GM06990 (cell line): Measurements from ENCODE around the gene PDXDC1.
"Not testable (repeated sequence)": the region's sequence is repeated elsewhere in the genome, so short reads cannot be mapped to it uniquely, and the experiment has no call there.

Experiments used
- DNase-seq: peaks from one replicate; pipeline ENCODE4 v3.0.0-alpha.2; 2011; ENCODE audit not compliant: insufficient read length; ENCODE audit errors: extremely low read depth
- H3K27me3 ChIP-seq: replicated peaks from 2 replicates; pipeline ENCODE4 v1.6.0; 2011; ENCODE audit warnings: low read length; ENCODE audit not compliant: control insufficient read depth, insufficient read depth
- H3K36me3 ChIP-seq: 2 replicates; pipeline ENCODE4 v1.5.1; 2011; ENCODE audit warnings: low read length; ENCODE audit not compliant: control insufficient read depth, insufficient read depth
- H3K4me3 ChIP-seq: replicated peaks from 2 replicates; pipeline ENCODE4 v1.5.1; 2011; ENCODE audit warnings: low read depth, mild to moderate bottlenecking, control low read depth, low read length
- CTCF ChIP-seq: IDR thresholded peaks from 2 replicates; pipeline ENCODE4 v1.5.1; 2011; ENCODE audit warnings: low read length, control low read depth, mild to moderate bottlenecking, inconsistent platforms; ENCODE audit not compliant: insufficient read depth, poor library complexity, severe bottlenecking

The PDXDC1 gene

DNA sequence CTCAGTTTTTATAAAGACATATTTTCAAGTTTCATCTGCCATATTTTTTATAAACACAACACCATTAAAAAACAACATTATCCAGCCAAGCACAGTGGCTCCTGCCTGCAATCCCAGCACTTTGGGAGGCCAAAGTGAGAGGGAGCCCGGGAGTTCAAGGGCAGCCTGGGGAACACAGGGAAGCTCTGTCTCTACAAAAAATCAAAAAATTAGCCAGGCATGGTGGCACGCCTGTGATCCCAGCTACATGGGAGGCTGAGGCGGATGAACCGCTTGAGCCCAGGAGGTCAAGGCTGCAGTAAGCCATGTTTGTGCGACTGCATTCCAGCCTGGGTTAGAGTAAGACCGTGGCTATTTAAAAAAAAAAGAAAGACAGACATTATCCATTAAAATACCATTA, 98.3 kb downstream of the PDXDC1 start:
- DNase-seq = no peak
- Histone ChIP-seq H3K36me3 (peaks cover 10% of the 10 kb centered on the region), H3K4me3 (no peak overlapping the region), H3K27me3 (no peaks in the 10 kb centered on the region)
- no peak for TF ChIP-seq CTCF

GRCh38 chr16:15076161-15076560, 101.3 kb downstream of the PDXDC1 start:
- not testable (repeated sequence) for H3K4me3 ChIP-seq, DNase-seq, H3K27me3 ChIP-seq
- H3K36me3 ChIP-seq = peaks cover 10% of the 10 kb centered on the region

GRCh38 chr16:15080883-15081282, 106.1 kb downstream of the PDXDC1 start:
- H3K36me3 ChIP-seq, H3K4me3 ChIP-seq, DNase-seq, H3K27me3 ChIP-seq: not testable (repeated sequence)

DNA sequence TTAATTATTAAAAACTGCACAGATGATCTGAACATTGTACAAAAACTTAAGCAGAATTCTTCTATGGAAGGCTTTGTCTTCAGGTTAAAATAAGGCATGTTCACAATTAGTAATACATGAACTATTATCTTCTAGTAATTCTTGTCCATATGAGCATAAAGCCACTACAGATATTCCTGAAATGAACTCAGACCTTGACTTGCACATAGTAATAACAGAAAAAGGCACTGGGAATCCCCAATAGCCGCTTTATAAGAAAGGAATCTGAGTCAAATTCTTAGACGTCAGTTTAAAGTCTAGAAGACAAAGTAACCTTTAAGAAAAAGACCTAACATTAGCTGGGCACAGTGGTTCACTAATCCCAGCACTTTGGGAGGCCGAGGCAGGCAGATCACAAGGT, 108.0 kb downstream of the PDXDC1 start:
- not testable (repeated sequence) for DNase-seq, H3K27me3 ChIP-seq, H3K36me3 ChIP-seq, H3K4me3 ChIP-seq

DNA sequence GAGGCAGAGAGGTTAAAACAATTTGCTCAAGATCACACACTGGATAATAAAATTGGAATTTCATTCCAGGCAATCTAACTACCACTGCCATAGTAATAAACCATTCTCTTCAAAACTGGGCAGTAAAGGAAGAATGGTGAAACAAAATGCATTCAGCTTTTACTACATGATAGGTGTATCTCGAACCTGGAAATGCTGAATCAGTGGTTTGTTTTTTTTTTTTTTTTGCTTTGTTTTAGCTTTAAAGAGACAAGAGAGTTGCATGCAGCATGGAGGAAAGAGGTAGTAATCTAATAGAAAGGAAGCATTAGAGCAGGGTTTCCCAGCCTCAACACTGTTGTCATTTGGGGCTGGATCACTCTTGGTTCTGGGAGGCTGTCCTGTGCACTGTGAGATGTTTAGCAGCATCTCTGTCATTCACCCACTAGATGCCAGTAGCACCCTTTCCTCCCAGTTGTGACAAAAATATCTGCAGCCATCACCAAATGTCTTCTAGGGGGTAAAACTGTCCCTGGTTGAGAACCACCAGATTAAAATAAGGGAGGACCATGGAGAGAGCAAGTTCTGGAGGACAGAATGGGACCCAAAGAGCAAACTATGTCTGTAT, 115.9 kb downstream of the PDXDC1 start:
- not testable (repeated sequence) for DNase-seq

DNA sequence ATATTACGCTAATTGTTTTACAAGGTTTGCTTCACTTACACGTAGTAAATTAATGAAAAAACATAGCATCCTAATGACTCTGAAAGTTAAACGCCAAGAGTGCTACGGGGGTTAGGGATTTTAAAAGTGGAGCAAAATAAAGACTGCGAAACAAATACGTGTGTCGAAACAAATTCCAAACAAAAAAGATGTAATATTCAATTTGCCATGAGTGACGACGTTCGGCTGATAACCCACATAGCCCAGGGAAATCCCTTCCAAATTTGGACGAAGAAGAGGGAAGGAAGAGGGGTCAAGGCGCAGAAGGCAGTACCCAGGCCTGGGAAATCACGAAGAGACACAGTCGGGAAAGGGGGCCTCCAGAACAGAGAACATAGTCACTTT, 118.7 kb downstream of the PDXDC1 start:
- DNase-seq, H3K36me3 ChIP-seq, H3K27me3 ChIP-seq: not testable (repeated sequence)
- peak overlapping the region; percentile 78 for H3K4me3 ChIP-seq

More for the DNA sequence above, 115.9 kb downstream of the PDXDC1 start:
- H3K36me3 ChIP-seq, H3K4me3 ChIP-seq, H3K27me3 ChIP-seq: not testable (repeated sequence)

- H3K27me3 ChIP-seq, H3K36me3 ChIP-seq: not testable (repeated sequence)
- peak within 1 kb of the TSS; percentile 78 for H3K4me3 ChIP-seq
- peak; percentile 88 for DNase-seq
Observed at GRCh38 chr16:15093955-15094827, 119.4 kb downstream of the PDXDC1 start, which contains the start of gene RRN3. Gene RRN3, minus strand, starts transcription at chr16:15094272. Its CDS starts 39 bp downstream, at chr16:15094233.

DNA sequence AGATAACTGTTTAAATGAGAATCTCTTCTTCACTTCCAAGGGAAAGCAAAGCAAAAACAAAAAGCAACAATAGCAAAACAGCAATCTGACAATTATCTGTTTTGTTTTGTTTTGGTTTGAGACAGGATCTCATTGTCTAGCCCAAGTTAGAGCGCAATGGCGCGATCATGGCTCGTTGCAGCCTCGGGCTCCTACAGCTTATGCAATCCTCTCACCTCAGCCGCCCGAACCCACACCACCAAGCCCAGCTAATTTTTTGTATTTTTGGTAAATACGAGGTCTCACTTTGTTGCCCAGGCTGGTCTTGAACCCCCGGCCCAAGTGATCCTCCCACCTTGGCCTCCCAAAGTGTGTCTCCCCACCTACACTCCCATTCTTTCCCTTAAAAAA, 121.8 kb downstream of the PDXDC1 start:
- not testable (repeated sequence) for H3K36me3 ChIP-seq, H3K4me3 ChIP-seq, DNase-seq, H3K27me3 ChIP-seq

- H3K4me3 ChIP-seq, H3K27me3 ChIP-seq, DNase-seq, H3K36me3 ChIP-seq: not testable (repeated sequence)
Observed at GRCh38 chr16:15099366-15099909, 124.6 kb downstream of the PDXDC1 start.

DNA sequence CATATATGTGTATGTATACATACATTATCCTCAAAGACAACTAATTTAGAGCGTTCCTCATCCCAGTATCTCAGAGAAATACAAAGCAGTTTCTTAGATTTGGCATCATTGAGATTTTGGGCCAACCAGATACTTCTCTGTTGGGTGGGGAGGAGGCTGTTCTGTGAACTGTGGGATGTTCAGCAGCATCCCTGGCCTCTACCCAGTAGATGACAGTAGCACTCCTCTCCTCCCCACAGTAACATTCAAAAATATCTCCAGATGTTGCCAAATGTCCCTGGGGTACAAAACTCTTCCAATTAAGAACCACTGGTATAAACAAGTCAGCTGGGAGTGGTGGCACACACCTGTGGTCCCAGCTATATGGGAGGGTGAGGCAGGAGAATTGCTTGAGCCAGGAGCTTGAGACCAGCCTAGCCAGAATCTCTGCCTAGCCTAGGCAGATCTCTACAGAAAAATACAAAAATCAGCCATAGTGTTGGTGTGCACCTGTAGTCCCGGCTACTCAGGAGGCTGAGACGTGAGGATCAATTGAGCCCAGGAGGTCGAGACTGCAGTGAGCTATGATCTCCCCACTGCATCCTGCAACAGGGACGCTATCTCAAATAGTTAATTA, 125.7 kb downstream of the PDXDC1 start:
- not testable (repeated sequence) for H3K27me3 ChIP-seq, H3K4me3 ChIP-seq, DNase-seq, H3K36me3 ChIP-seq

DNA sequence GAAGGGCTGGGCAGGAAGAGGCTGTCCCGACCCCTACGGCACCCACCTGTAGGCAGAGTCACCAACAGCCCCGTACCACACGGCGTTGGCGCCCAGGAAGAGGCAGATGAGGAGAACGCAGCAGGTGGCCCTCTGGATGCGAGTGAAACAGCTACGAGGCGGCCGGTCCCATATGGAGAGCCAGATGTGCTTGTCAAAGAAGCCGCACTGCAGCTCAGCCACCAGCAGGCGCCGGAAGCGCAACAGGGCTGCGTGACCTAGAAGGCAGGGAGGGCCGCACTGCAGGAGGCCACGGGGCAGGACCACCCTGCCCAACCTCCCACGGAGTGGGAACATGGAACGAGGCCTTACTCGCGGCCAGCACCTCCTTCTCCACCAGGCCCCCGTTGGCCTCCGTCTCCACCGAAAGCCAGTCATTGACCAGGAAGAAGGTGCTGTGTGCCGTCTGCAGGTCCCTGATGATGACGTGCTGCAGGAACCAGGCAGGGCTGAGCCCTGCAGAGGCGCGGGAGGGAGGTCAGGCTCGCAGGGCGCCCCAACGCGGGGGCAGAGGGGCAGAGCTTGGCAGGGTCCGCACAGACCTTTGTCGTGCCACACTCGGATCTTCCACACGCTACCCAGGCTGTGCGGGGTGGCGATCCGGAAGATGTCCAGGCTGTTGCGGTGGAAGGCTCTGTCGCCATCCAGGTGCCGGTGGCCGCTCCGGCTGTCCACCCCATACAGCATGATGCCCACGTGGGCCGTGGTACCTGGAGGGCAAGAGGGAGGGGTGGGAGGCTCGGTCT, 153.0 kb downstream of the PDXDC1 start:
- not testable (repeated sequence) for DNase-seq, H3K27me3 ChIP-seq, H3K36me3 ChIP-seq, H3K4me3 ChIP-seq

DNA sequence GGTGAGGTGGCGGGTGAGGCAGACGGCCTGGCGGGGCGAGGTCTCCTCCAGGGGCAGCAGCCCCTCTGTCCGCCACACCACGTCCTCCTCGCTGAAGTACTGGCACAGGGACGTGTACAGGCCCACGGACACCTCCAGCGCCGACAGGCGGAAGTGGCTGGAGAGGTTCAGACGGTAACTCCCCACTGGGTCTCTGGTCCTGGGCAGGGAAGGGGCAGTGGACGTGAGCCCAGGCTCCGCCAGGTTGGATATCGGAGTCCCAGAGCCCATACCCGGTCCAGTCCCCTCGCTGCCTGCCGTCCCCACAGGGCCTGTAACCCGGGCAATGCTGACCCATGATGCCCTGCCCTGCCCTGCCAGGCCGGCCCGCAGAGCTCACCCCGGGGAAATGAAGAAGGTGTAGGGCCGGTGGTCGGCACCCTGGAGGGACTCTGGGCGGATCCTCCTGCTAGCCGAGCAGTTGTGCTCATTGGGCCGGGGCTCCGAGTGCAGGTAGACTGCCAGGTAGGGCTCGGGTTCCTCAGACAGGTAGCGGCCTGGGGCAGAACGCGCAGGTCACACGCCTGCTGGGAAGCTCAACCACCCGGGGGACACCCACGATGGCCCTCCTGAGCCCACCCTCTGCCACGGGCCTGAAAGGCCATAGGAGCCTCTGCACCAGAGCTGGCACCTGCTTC, 155.6 kb downstream of the PDXDC1 start:
- DNase-seq, H3K4me3 ChIP-seq: not testable (repeated sequence)

More for the DNA sequence above, 155.6 kb downstream of the PDXDC1 start:
- not testable (repeated sequence) for H3K36me3 ChIP-seq, H3K27me3 ChIP-seq
